Ureter (tissue), 1 donor: ENCODE results near the gene KRTAP5-11. TPM values are rescaled to one million over a fixed set of nuclear protein-coding genes. Genes with fewer than 3 reads are reported as not detected.
"Not testable (repeated sequence)": the region's sequence is repeated elsewhere in the genome, so short reads cannot be mapped to it uniquely, and the experiment has no call there.

Experiments used
- DNase-seq: peaks from one replicate; pipeline ENCODE4 v3.0.0-alpha.2; 2020; ENCODE audit warnings: low spot score
- total RNA-seq: library from RNA; stranded (reverse); gene quantifications from one replicate; pipeline ENCODE4 v1.2.4, GENCODE V29; 2023
- donor health status: DM: yes; HTN: yes; CAD: no.

The KRTAP5-11 gene
- total RNA-seq, 1 donor from 2014 or later, result not detected

- no peak for DNase-seq
These were observed 26.7 kb downstream of the KRTAP5-11 start for GRCh38 chr11:71556018-71556417.

- no peak for DNase-seq
These were observed 27.2 kb downstream of the KRTAP5-11 start for GRCh38 chr11:71555508-71555907.

GRCh38 chr11:71554996-71555395 is 27.7 kb downstream of the KRTAP5-11 start:
- DNase-seq, result no peak

DNA sequence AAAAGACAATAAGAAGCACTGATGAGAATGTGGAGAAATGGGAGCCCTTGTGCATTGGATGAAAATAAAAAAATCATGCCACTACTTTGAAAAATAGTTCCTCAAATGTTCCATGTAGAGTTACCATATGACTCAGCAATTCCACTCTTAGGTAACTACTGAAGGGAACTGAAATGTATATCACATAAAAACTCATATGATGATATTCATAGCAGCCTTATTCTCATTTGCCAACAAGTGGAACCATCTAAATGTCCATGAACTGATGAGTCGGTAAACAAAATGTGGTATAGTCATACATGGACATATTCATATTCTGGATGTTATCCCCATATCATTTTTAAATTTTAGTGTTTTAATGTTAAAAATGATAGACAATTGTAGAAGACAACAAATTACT is 31.0 kb downstream of the KRTAP5-11 start:
- DNase-seq, result no peak

GRCh38 chr11:71548716-71549151 is 33.9 kb downstream of the KRTAP5-11 start:
- no peak for DNase-seq

DNA sequence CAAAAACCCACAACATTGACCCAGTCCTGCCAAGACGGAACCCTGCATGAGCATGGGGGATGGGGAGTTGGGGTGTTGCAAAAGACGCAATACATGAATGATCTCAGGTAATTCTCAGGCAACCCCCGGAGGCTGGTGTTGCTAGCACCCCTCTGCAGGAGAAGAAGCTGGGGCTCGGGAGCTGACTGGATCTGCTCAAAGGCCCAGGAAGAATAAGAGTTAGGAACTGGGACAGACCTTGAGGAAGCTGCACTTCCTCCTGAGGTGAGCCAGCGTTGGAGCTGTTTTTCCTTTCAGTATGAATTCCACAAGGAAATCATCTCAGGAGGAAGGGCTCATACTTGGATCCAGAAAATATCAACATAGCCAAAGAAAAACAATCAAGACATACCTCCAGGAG is 34.6 kb downstream of the KRTAP5-11 start, which contains the start of gene KRTAP5-9:
KRTAP5-9 (plus strand) TSS at position 301 of the 400 bp plus-strand sequence. CDS start 238 bp downstream, outside the sequence.
- DNase-seq, result no peak

- no peak for DNase-seq
These were observed 37.2 kb downstream of the KRTAP5-11 start for GRCh38 chr11:71545405-71545966.

DNA sequence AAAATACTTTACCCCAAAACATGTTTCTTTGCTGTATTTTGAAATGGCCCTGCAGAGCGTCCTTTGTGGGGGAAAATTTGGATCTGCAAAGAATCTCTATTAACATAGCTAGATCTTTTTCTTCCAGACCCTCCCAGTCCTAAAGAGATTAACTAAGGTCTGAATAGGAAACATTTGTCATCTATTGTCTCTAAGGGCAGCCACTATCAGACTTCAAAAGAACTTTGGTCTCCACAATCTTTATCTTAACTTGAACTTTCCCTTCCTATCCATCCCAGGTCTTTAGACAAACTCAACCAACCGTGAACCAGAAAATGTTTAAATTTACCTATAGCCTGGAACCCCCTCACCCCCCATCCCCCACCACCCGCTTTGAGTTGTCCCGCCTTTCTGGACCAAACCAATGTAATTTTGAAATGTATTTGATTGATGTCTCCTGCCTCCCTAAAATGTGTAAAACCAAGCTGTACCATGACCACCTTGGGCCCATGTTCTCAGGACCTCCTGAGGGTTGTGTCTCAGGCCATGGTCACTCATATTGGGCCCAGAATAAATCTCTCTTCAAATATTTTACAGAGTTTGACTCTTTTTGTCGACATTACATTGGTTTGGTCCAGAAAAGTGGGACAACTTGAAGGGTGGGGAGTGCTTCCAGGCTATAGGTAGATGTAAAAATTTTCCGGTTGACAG is 38.0 kb downstream of the KRTAP5-11 start:
- DNase-seq, result no peak

DNA sequence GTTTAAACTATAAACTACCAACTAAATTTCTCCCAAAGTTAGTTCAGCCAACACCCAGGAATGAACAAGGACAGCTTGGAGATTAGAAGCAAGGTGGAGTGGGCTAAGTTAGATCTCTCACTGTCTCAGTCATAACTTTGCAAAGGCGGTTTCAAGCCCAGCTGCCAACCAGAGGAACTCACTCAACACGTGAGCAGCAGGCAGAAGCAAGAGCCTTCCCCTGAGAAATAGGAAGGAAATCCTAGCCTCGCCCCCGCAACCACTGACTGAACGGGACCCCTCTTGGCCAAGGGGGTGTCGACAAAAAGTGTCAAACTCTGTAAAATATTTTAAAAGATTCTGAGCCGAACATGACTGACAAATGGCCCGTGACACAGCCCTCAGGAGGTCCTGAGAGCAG is 38.8 kb downstream of the KRTAP5-11 start:
- no peak for DNase-seq

DNA sequence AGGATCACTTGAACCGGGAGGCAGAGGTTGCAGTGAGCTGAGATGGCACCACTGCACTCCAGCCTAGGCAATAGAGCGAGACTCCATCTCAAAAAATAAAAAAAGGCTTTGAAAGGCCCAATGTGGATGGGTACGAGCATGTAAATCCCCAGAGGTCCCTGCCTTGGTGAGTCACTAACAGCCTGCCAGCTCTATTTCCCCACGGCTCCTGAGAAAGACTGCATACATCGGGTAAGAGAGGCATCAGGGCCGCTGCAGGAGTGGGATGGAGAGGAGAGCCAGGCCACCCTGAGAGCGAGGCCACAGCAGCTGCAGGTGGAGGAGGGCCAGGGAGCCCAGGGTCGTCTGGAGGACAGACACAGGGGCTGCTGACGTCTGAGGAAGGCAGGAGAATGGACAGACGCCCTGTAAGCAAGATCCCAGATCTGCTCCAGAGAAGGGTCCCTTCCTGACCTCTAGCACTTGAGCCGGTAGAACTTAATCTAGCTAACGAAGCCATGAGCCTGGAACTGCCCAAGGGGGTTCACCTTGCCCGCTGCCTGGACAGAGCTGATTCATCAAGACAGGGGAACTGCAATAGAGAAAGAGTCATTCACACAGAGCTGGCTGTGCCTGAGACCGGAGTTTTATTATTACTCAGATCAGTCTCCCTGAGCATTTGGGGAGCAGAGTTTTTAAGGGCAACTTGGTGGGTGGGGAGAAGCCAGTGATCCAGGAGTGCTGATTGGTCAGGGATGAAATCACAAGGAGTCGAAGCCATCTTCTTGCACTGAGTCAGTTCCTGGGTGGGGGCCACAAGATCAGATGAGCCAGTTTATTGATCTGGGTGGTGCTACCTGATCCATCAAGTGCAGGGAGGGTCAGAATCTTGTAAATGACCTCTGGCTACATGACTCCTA is 39.5 kb downstream of the KRTAP5-11 start:
- DNase-seq, result no peak

- no peak for DNase-seq
These were observed 40.3 kb downstream of the KRTAP5-11 start for GRCh38 chr11:71542382-71542781.

GRCh38 chr11:71540521-71541304 is 42.0 kb downstream of the KRTAP5-11 start:
- DNase-seq, result not testable (repeated sequence)

GRCh38 chr11:71539971-71540370 is 42.7 kb downstream of the KRTAP5-11 start:
- not testable (repeated sequence) for DNase-seq

DNA sequence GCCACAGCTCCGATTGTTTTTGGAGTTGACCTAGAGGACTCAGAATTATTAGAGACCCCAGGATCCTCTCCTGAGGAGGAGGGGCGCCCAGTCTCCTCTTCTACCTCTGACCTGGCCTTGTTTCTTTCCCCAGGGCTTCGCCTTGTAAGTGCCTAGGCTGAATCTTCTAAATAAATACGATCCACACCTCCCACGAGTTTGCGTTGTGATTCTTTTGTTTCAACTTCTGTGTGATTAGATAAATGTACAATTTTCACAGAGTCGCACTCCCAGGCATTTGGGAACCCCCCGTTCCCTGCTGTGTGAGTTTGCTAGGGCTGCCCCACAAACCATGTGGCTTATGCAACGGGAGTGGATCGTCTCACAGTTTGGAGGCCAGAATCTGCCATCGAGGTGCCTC is 43.7 kb downstream of the KRTAP5-11 start:
- no peak for DNase-seq

GRCh38 chr11:71538666-71538990 is 44.0 kb downstream of the KRTAP5-11 start:
- DNase-seq, result no peak

DNA sequence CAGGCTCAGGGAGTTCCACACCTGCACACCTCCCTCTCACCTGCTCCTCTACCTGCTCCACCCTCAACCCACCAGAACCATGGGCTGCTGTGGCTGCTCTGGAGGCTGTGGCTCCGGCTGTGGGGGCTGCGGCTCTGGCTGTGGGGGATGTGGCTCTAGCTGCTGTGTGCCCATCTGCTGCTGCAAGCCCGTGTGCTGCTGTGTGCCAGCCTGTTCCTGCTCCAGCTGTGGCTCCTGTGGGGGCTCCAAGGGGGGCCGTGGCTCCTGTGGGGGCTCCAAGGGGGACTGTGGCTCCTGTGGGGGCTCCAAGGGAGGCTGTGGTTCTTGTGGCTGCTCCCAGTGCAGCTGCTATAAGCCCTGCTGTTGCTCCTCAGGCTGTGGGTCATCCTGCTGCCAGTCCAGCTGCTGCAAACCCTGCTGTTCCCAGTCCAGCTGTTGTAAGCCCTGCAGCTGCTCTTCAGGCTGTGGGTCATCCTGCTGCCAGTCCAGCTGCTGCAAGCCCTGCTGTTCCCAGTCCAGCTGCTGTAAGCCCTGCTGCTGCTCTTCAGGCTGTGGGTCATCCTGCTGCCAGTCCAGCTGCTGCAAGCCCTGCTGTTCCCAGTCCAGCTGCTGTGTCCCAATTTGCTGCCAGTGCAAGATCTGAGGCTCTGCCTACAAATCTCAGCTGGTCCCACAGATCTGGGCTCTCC is 44.6 kb downstream of the KRTAP5-11 start, which contains the start of gene KRTAP5-8:
KRTAP5-8 (plus strand) TSS at position 49 of the 689 bp plus-strand sequence; CDS start at position 80, 31 bp downstream.
- not testable (repeated sequence) for DNase-seq

DNA sequence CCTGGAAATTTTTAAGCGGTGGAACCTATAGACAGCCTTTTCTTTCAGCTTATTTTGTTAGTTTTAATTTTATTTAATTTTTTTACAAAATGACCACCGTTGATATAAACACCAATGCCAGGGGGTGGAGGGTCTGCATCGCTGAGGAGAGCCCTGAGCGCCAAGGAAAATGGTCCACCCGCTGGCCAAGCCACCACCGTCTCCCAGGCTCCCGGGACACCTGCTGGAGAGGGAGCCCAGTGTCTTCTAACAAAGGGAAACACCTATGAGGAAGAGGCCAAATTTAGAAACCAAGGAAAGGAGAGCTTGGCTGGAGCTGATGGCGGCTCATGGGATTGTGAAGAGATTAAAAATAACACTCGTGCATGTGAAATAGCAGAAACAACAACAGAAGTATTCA is 45.1 kb downstream of the KRTAP5-11 start:
- DNase-seq, result no peak

DNA sequence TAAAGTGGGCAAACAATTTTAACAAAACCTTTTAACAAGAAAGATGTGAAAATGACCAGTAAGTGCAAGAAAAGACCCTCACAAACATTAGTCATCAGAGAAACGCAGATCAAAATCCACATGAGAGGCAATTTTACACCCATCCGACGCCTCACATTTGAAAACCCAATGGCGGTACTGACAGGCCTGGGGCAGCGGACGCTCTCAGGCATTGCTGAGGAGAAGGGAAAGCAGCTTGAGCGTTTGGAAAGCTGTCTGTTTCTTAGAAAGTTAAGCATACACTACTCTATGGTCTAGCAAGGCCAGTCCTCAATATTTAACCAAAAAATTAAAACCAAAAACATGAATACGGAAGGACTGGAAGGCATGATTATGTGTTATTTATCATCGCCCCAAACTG is 46.9 kb downstream of the KRTAP5-11 start:
- no peak for DNase-seq

GRCh38 chr11:71534711-71535608 is 47.7 kb downstream of the KRTAP5-11 start:
- not testable (repeated sequence) for DNase-seq

- DNase-seq, result no peak
These were observed 50.6 kb downstream of the KRTAP5-11 start for GRCh38 chr11:71532036-71532610.
